HepG2 (cell line): ENCODE measurements around the gene JSRP1. TPM values are rescaled to one million over a fixed set of nuclear protein-coding genes. Genes with fewer than 3 reads are reported as not detected.

Experiments
- CAMTA2 ChIP-seq: sonication (generic); formaldehyde crosslinking; IDR thresholded peaks from 2 replicates; pipeline ENCODE4 v1.4.0; 2020; ENCODE audit warnings: mild to moderate bottlenecking, missing genetic modification reagents, borderline replicate concordance
- GATA4 ChIP-seq: sonication (generic); IDR thresholded peaks from 2 replicates; pipeline ENCODE4 v1.6.1; 2016; ENCODE audit warnings: antibody characterized with exemption, low read depth, borderline replicate concordance
- HDAC2 ChIP-seq: sonication (generic); formaldehyde crosslinking; IDR thresholded peaks from 2 replicates; pipeline ENCODE4 v1.4.0; 2020; ENCODE audit warnings: missing genetic modification reagents
- HNRNPUL1 ChIP-seq: fragments of 200-400 bp; formaldehyde crosslinking; IDR thresholded peaks from 2 replicates; pipeline ENCODE4 v1.6.1; 2017; ENCODE audit warnings: low read depth, mild to moderate bottlenecking, low read length, moderate library complexity
- MIER3 ChIP-seq: IDR thresholded peaks from 2 replicates; pipeline ENCODE4 v1.6.1; 2016; ENCODE audit warnings: missing compliant biosample characterization, borderline replicate concordance
- MYC ChIP-seq: sonication (generic); formaldehyde crosslinking; IDR thresholded peaks from 2 replicates; pipeline ENCODE4 v1.9.0; 2021; ENCODE audit warnings: missing genetic modification reagents, borderline replicate concordance
- NR1H2 ChIP-seq: sonication (generic); formaldehyde crosslinking; IDR thresholded peaks from 2 replicates; pipeline ENCODE4 v1.8.1; 2022; ENCODE audit warnings: low read depth, missing genetic modification reagents, borderline replicate concordance
- POLR2AphosphoS2 ChIP-seq: IDR thresholded peaks from 2 replicates; pipeline ENCODE4 v1.6.1; 2011; ENCODE audit warnings: low read depth, low read length, improper control_type of control experiment
- ZNF431 ChIP-seq: sonication (generic); formaldehyde crosslinking; IDR thresholded peaks from 2 replicates; pipeline ENCODE4 v1.9.0; 2022; ENCODE audit warnings: missing genetic modification reagents, low read depth, mild to moderate bottlenecking, borderline replicate concordance
- polyA plus RNA-seq, 8 experiments: library from polyadenylated mRNA; depleted of rRNA in 3 of 8; stranded (reverse) in 7 of 8; unstranded in 1 of 8; fragments of >200 nt; fragmentation: Illumina TruSeq in 4 of 8; extraction: Trizol in 4 of 8; gene quantifications; 2 replicates each; pipeline versions ENCODE4 v1.2.1 to v1.2.3, GENCODE V29; 2011 to 2016; ENCODE audit warnings: low read depth in 4 of 8, missing spikeins in 1 of 8, mixed read lengths in 1 of 8; ENCODE audit not compliant: insufficient read depth in 1 of 8
- total RNA-seq, 5 experiments: library from RNA; depleted of rRNA; stranded (reverse); fragments of >200 nt; fragmentation: Illumina TruSeq; extraction: Trizol; gene quantifications; 2 replicates each; pipeline ENCODE4 v1.2.3, GENCODE V29; 2016; ENCODE audit warnings: low read depth in 1 of 5
- TF ChIP-seq, protein P1 (sequence below): sonication (generic); formaldehyde crosslinking; IDR thresholded peaks from 2 replicates; pipeline ENCODE4 v1.4.0; 2020; ENCODE audit warnings: mild to moderate bottlenecking, missing genetic modification reagents, borderline replicate concordance
- TF ChIP-seq, protein P2 (sequence below): sonication (generic); formaldehyde crosslinking; IDR thresholded peaks from 2 replicates; pipeline ENCODE4 v1.5.0; 2020; ENCODE audit warnings: mild to moderate bottlenecking, missing genetic modification reagents, borderline replicate concordance
- TF ChIP-seq, protein P3 (sequence below): sonication (generic); formaldehyde crosslinking; IDR thresholded peaks from 2 replicates; pipeline ENCODE4 v1.8.0; 2022; ENCODE audit warnings: mild to moderate bottlenecking, missing genetic modification reagents; ENCODE audit not compliant: insufficient replicate concordance
- TF ChIP-seq, protein P4 (sequence below): sonication (generic); formaldehyde crosslinking; IDR thresholded peaks from 2 replicates; pipeline ENCODE4 v1.5.0; 2020; ENCODE audit warnings: missing genetic modification reagents, mild to moderate bottlenecking, borderline replicate concordance
- TF ChIP-seq, protein P5 (sequence below): IDR thresholded peaks from 2 replicates; pipeline ENCODE4 v1.6.1; 2016; ENCODE audit warnings: missing compliant biosample characterization, missing genetic modification reagents, borderline replicate concordance
- TF ChIP-seq, protein P6 (sequence below): sonication (generic); formaldehyde crosslinking; IDR thresholded peaks from 2 replicates; pipeline ENCODE4 v1.8.1; 2023; ENCODE audit warnings: missing genetic modification reagents, inconsistent platforms, borderline replicate concordance

Gene JSRP1
- total and polyA plus RNA-seq, 2 of the 13 experiments (the other 11 are each of a cell fraction or from before 2014, with no cell fraction given): 0.16 to 0.38 TPM

DNA sequence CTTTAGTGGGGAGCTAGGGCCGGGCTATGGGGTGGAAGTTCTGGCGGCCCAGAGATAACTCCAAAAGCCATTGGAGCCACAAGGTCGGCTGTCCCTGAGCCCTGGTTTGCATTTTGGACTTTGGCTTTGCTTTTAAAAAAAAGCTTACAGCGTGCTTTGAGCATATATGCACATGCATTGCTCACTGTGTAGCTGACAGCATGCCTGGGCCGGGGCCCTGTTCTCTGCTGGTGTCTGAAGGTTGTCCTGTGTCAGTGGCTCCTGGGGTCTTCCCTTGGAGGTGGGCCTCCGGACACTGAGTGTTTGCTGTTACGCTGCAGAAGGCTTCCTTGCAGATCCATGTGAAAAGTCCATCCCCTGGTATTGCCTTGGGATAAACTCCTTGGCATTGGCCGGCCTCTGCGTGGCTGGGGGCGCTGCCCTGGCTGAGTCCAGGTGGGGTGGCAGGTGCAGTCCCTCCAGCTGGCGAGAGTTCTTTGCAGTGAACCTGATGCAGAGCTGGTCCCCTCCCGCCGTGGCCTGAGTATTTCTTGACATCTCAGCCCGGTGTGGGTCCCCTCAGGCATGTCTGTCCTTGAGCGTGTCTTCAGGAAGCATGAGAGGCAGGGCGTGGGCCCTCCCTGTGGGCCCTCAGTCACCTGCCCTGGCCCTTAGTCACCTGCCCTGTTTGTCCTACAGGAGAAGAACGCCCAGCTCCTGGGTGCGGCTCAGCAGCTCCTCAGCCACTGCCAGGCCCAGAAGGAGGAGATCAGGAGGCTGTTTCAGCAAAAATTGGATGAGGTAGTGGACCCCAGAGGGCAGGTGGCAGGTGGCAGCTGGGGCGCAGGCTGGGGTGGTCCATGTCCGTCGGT is 43.1 kb downstream of the JSRP1 start (continued):
- TF ChIP-seq, protein P1, sequence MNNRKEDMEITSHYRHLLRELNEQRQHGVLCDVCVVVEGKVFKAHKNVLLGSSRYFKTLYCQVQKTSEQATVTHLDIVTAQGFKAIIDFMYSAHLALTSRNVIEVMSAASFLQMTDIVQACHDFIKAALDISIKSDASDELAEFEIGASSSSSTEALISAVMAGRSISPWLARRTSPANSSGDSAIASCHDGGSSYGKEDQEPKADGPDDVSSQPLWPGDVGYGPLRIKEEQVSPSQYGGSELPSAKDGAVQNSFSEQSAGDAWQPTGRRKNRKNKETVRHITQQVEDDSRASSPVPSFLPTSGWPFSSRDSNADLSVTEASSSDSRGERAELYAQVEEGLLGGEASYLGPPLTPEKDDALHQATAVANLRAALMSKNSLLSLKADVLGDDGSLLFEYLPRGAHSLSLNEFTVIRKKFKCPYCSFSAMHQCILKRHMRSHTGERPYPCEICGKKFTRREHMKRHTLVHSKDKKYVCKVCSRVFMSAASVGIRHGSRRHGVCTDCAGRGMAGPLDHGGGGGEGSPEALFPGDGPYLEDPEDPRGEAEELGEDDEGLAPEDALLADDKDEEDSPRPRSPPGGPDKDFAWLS (CRISPR knock-in tag): no peak
- TF ChIP-seq HNRNPUL1 (no peak), ZNF431 (CRISPR knock-in tag) (peak; percentile 81), HDAC2 (CRISPR knock-in tag) (peak; percentile 80; the same call in 1 of the 2 replicates), GATA4 (no peak), MIER3 (CRISPR knock-in tag) (no peak), NR1H2 (CRISPR knock-in tag) (peak; percentile 88), CAMTA2 (0 out of 2 replicates have a peak, but pooled peaks have one; percentile 34), MYC (CRISPR knock-in tag) (peak; percentile 81), POLR2AphosphoS2 (no peak)
- TF ChIP-seq, protein P2, sequence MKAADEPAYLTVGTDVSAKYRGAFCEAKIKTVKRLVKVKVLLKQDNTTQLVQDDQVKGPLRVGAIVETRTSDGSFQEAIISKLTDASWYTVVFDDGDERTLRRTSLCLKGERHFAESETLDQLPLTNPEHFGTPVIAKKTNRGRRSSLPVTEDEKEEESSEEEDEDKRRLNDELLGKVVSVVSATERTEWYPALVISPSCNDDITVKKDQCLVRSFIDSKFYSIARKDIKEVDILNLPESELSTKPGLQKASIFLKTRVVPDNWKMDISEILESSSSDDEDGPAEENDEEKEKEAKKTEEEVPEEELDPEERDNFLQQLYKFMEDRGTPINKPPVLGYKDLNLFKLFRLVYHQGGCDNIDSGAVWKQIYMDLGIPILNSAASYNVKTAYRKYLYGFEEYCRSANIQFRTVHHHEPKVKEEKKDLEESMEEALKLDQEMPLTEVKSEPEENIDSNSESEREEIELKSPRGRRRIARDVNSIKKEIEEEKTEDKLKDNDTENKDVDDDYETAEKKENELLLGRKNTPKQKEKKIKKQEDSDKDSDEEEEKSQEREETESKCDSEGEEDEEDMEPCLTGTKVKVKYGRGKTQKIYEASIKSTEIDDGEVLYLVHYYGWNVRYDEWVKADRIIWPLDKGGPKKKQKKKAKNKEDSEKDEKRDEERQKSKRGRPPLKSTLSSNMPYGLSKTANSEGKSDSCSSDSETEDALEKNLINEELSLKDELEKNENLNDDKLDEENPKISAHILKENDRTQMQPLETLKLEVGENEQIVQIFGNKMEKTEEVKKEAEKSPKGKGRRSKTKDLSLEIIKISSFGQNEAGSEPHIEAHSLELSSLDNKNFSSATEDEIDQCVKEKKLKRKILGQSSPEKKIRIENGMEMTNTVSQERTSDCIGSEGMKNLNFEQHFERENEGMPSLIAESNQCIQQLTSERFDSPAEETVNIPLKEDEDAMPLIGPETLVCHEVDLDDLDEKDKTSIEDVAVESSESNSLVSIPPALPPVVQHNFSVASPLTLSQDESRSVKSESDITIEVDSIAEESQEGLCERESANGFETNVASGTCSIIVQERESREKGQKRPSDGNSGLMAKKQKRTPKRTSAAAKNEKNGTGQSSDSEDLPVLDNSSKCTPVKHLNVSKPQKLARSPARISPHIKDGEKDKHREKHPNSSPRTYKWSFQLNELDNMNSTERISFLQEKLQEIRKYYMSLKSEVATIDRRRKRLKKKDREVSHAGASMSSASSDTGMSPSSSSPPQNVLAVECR: peak; percentile 83
- TF ChIP-seq, protein P3, sequence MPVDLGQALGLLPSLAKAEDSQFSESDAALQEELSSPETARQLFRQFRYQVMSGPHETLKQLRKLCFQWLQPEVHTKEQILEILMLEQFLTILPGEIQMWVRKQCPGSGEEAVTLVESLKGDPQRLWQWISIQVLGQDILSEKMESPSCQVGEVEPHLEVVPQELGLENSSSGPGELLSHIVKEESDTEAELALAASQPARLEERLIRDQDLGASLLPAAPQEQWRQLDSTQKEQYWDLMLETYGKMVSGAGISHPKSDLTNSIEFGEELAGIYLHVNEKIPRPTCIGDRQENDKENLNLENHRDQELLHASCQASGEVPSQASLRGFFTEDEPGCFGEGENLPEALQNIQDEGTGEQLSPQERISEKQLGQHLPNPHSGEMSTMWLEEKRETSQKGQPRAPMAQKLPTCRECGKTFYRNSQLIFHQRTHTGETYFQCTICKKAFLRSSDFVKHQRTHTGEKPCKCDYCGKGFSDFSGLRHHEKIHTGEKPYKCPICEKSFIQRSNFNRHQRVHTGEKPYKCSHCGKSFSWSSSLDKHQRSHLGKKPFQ (CRISPR knock-in tag): no peak
- TF ChIP-seq, protein P4, sequence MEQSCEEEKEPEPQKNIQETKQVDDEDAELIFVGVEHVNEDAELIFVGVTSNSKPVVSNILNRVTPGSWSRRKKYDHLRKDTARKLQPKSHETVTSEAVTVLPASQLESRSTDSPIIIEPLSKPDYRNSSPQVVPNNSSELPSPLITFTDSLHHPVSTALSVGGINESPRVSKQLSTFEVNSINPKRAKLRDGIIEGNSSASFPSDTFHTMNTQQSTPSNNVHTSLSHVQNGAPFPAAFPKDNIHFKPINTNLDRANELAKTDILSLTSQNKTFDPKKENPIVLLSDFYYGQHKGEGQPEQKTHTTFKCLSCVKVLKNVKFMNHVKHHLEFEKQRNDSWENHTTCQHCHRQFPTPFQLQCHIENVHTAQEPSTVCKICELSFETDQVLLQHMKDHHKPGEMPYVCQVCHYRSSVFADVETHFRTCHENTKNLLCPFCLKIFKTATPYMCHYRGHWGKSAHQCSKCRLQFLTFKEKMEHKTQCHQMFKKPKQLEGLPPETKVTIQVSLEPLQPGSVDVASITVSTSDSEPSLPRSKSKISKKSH (CRISPR knock-in tag): peak; percentile 35; the same call in 1 of the 2 replicates
- TF ChIP-seq, protein P5, sequence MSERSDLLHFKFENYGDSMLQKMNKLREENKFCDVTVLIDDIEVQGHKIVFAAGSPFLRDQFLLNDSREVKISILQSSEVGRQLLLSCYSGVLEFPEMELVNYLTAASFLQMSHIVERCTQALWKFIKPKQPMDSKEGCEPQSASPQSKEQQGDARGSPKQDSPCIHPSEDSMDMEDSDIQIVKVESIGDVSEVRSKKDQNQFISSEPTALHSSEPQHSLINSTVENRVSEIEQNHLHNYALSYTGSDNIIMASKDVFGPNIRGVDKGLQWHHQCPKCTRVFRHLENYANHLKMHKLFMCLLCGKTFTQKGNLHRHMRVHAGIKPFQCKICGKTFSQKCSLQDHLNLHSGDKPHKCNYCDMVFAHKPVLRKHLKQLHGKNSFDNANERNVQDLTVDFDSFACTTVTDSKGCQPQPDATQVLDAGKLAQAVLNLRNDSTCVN (CRISPR knock-in tag): peak; percentile 68; the same call in 1 of the 2 replicates
- TF ChIP-seq, protein P6, sequence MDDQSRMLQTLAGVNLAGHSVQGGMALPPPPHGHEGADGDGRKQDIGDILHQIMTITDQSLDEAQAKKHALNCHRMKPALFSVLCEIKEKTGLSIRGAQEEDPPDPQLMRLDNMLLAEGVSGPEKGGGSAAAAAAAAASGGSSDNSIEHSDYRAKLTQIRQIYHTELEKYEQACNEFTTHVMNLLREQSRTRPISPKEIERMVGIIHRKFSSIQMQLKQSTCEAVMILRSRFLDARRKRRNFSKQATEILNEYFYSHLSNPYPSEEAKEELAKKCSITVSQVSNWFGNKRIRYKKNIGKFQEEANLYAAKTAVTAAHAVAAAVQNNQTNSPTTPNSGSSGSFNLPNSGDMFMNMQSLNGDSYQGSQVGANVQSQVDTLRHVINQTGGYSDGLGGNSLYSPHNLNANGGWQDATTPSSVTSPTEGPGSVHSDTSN: no peak
